Endodermal cell (in vitro differentiated cells): ENCODE data around the gene MRPS27. TPM values are rescaled to one million over a fixed set of nuclear protein-coding genes. Genes with fewer than 3 reads are reported as not detected.

ENCODE experiments used
- DNase-seq: peaks from one replicate; pipeline ENCODE4 v3.0.0-alpha.2; 2017
- H3K27ac ChIP-seq: 2 replicates; pipeline ENCODE4 v1.5.1; 2013; ENCODE audit warnings: mild to moderate bottlenecking, low read depth, low read length, moderate library complexity
- H3K27me3 ChIP-seq: 2 replicates; pipeline ENCODE4 v1.6.1; 2013; ENCODE audit warnings: mild to moderate bottlenecking, low read length, moderate library complexity; ENCODE audit not compliant: insufficient read depth, control insufficient read depth, poor library complexity, severe bottlenecking
- H3K36me3 ChIP-seq: 2 replicates; pipeline ENCODE4 v1.7.0; 2013; ENCODE audit warnings: mild to moderate bottlenecking, low read length, moderate library complexity; ENCODE audit not compliant: control insufficient read depth, insufficient read depth
- H3K4me1 ChIP-seq: one replicate; pipeline ENCODE4 v1.7.0; 2013; ENCODE audit warnings: low read length; ENCODE audit not compliant: control insufficient read depth, insufficient read depth
- H3K4me3 ChIP-seq: 2 replicates; pipeline ENCODE4 v1.5.1; 2013; ENCODE audit warnings: mild to moderate bottlenecking, low read length, moderate library complexity
- H3K9ac ChIP-seq: 2 replicates; pipeline ENCODE4 v1.6.1; 2013; ENCODE audit warnings: mild to moderate bottlenecking, low read length, moderate library complexity; ENCODE audit not compliant: poor library complexity, severe bottlenecking; ENCODE audit errors: extremely low read depth
- H3K9me3 ChIP-seq: 2 replicates; pipeline ENCODE4 v1.6.1; 2013; ENCODE audit warnings: mild to moderate bottlenecking, low read length, moderate library complexity; ENCODE audit not compliant: control insufficient read depth
- H3K27ac Mint-ChIP-seq: 2 replicates; pipeline ENCODE4 v1.8.0; 2020; ENCODE audit warnings: mixed read lengths
- H3K27me3 Mint-ChIP-seq: 2 replicates; pipeline ENCODE4 v1.8.0; 2021; ENCODE audit warnings: mild to moderate bottlenecking, mixed read lengths; ENCODE audit not compliant: insufficient read depth
- H3K36me3 Mint-ChIP-seq: 2 replicates; pipeline ENCODE4 v1.8.0; 2020; ENCODE audit warnings: low read depth, mixed read lengths
- H3K4me1 Mint-ChIP-seq: 2 replicates; pipeline ENCODE4 v1.8.0; 2020; ENCODE audit warnings: mixed read lengths
- H3K4me3 Mint-ChIP-seq: 2 replicates; pipeline ENCODE4 v1.8.0; 2020; ENCODE audit warnings: mild to moderate bottlenecking, moderate library complexity, mixed read lengths
- H3K9me3 Mint-ChIP-seq: 2 replicates; pipeline ENCODE4 v1.8.0; 2020; ENCODE audit warnings: mild to moderate bottlenecking, mixed read lengths
- WGBS, 2 experiments: methylation state at CpG; one replicate each; pipeline versions ENCODE4 v1.1.5 to v1.1.7; 2013; ENCODE audit warnings: missing lambda C conversion rate in 2 of 2, mixed read lengths in 1 of 2; ENCODE audit not compliant: insufficient coverage in 1 of 2, insufficient read length in 1 of 2; 5-methylcytosine and 5-hydroxymethylcytosine counted together
- total RNA-seq, 2 donors: library from RNA; stranded (reverse); fragmentation: NEBNext Ultra II Directional in 1 of 2; extraction: Animal tissue kit (Norgen Biotek cat#: 25700) in 1 of 2; gene quantifications; 2 replicates in 1 of 2; 3 replicates in 1 of 2; pipeline ENCODE4 v1.2.1, GENCODE V29; 2021
- TF ChIP-seq, protein P1 (sequence below): fragments of 200-600 bp; sonication (generic); conservative IDR thresholded peaks from 2 replicates; pipeline ENCODE4 v1.5.0; 2021; ENCODE audit warnings: antibody characterized with exemption, mild to moderate bottlenecking

The MRPS27 gene
- total RNA-seq, 2 donors from 2014 or later: 55.2 to 80.8 TPM

DNA sequence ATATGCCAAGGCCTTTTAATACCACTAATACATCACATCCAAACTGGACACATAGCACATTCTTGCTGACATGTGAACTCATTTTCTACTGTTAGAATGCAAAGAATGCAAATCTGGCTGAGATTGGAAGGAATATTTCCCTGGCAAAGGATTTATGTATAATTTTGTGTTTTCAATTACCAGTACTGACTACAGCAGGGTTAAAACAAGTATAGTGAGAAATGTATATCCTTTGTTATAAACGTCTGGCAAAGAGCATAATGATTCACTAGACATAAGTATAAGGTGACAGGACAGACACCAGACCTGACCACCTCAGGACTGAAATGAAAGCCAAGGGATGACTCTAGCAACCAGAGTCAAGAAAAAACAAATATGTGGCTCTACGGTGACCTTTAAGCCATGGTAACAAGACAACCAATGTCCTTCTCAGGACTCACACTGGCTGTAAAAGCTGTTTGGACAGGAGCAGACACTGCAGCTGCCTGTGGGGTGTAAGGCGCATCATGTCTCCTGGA, 95.0 kb downstream of the MRPS27 start:
- no peak overlapping the region for H3K4me3 ChIP-seq
- Mint-ChIP-seq H3K4me3 (no peak overlapping the region), H3K27me3 (no peaks in the 10 kb centered on the region), H3K9me3 (no peaks in the 10 kb centered on the region), H3K36me3 (peaks cover 42% of the 10 kb centered on the region), H3K4me1 (no peaks in the 10 kb centered on the region), H3K27ac (no peak overlapping the region)
- TF ChIP-seq, protein P1, sequence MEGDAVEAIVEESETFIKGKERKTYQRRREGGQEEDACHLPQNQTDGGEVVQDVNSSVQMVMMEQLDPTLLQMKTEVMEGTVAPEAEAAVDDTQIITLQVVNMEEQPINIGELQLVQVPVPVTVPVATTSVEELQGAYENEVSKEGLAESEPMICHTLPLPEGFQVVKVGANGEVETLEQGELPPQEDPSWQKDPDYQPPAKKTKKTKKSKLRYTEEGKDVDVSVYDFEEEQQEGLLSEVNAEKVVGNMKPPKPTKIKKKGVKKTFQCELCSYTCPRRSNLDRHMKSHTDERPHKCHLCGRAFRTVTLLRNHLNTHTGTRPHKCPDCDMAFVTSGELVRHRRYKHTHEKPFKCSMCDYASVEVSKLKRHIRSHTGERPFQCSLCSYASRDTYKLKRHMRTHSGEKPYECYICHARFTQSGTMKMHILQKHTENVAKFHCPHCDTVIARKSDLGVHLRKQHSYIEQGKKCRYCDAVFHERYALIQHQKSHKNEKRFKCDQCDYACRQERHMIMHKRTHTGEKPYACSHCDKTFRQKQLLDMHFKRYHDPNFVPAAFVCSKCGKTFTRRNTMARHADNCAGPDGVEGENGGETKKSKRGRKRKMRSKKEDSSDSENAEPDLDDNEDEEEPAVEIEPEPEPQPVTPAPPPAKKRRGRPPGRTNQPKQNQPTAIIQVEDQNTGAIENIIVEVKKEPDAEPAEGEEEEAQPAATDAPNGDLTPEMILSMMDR: no peak
- no peaks in the 10 kb centered on the region for H3K27me3 ChIP-seq
- H3K9me3 ChIP-seq: no peaks in the 10 kb centered on the region
- no peak for DNase-seq
- peaks cover 69% of the 10 kb centered on the region for H3K36me3 ChIP-seq
- H3K27ac ChIP-seq: no peak overlapping the region
- WGBS, 2 experiments: 94 to 96% methylated on average over 2 to 3 of the region's 3 CpGs
- no peak overlapping the region for H3K9ac ChIP-seq
- H3K4me1 ChIP-seq: no peaks in the 10 kb centered on the region

DNA sequence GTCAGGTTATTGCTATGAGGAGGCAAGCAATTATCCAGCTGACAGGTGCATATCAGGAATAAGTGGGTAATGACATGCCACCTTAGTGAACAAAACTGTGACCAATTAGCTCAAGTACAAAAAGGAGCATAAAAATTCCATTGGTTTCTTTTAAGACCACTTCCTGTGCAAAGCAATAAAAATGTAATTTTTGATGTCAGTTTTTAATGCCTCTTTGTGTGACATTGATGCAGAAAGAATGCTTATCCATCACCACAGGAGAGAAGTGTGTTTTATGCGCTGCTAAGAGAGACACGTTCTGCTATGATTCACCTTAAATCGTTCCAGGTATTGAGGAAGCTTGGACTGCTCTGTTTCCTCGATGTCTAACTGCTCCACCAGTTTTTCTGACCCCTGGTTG, 96.7 kb downstream of the MRPS27 start:
- no peaks in the 10 kb centered on the region for H3K9me3 ChIP-seq
- H3K9ac ChIP-seq: no peak overlapping the region
- no peak overlapping the region for H3K4me3 ChIP-seq
- H3K4me3 Mint-ChIP-seq: no peak overlapping the region
- peaks cover 76% of the 10 kb centered on the region for H3K36me3 ChIP-seq
- H3K4me1 ChIP-seq: no peaks in the 10 kb centered on the region
- H3K36me3 Mint-ChIP-seq: peaks cover 58% of the 10 kb centered on the region
- H3K9me3 Mint-ChIP-seq: no peaks in the 10 kb centered on the region
- no peak for DNase-seq
- 94 to 97% methylated on average over 4 of the region's 4 CpGs for WGBS, 2 experiments
- no peak overlapping the region for H3K27ac Mint-ChIP-seq
- no peaks in the 10 kb centered on the region for H3K27me3 ChIP-seq
- TF ChIP-seq, protein P1: no peak
- no peaks in the 10 kb centered on the region for H3K4me1 Mint-ChIP-seq
- no peaks in the 10 kb centered on the region for H3K27me3 Mint-ChIP-seq
- H3K27ac ChIP-seq: no peak overlapping the region

DNA sequence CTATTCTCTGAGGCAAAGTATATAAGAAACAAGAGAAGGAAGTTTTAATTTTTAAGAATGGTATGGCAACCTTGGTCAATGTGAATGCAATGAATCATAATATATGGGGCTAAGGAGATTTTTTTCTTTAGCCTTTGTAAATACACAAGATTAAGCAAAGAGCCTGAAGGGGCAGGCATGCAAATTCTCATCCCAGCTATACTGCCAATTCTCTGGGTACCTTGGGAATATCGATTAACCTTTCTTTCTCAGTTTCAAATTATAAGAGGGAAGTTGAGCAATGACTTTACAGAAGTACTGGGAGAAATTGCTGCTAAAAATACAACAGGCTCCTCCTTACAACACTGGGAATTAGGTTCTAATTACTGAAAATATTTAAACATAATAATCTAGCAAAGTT, 97.5 kb downstream of the MRPS27 start:
- no peak for DNase-seq
- no peak overlapping the region for H3K4me3 Mint-ChIP-seq
- no peaks in the 10 kb centered on the region for H3K9me3 Mint-ChIP-seq
- H3K27ac ChIP-seq: no peak overlapping the region
- H3K4me3 ChIP-seq: no peak overlapping the region
- H3K36me3 Mint-ChIP-seq: peaks cover 64% of the 10 kb centered on the region
- no peaks in the 10 kb centered on the region for H3K27me3 ChIP-seq
- H3K4me1 Mint-ChIP-seq: no peaks in the 10 kb centered on the region
- H3K9ac ChIP-seq: no peak overlapping the region
- 92% methylated on average over 1 of the region's 1 CpG; no CpG with 5 or more reads in 1 of the 2 experiments for WGBS, 2 experiments
- TF ChIP-seq, protein P1: no peak
- no peaks in the 10 kb centered on the region for H3K27me3 Mint-ChIP-seq
- H3K4me1 ChIP-seq: no peaks in the 10 kb centered on the region
- no peak overlapping the region for H3K27ac Mint-ChIP-seq
- no peaks in the 10 kb centered on the region for H3K9me3 ChIP-seq
- peaks cover 75% of the 10 kb centered on the region for H3K36me3 ChIP-seq
